GM19324 (cell line): Measurements from ENCODE around the gene CLDN9.
A peak's percentile ranks its signal among the peaks of the same experiment; 100 is the strongest.

ENCODE experiments used
- ATAC-seq: cut with Tn5 transposase; IDR thresholded peaks from one replicate; pipeline ENCODE4 v1.9.1; 2021; ENCODE audit warnings: mild to moderate bottlenecking, moderate library complexity; ENCODE audit not compliant: unreplicated experiment, low FRiP score

The CLDN9 gene, protein sequence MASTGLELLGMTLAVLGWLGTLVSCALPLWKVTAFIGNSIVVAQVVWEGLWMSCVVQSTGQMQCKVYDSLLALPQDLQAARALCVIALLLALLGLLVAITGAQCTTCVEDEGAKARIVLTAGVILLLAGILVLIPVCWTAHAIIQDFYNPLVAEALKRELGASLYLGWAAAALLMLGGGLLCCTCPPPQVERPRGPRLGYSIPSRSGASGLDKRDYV

DNA sequence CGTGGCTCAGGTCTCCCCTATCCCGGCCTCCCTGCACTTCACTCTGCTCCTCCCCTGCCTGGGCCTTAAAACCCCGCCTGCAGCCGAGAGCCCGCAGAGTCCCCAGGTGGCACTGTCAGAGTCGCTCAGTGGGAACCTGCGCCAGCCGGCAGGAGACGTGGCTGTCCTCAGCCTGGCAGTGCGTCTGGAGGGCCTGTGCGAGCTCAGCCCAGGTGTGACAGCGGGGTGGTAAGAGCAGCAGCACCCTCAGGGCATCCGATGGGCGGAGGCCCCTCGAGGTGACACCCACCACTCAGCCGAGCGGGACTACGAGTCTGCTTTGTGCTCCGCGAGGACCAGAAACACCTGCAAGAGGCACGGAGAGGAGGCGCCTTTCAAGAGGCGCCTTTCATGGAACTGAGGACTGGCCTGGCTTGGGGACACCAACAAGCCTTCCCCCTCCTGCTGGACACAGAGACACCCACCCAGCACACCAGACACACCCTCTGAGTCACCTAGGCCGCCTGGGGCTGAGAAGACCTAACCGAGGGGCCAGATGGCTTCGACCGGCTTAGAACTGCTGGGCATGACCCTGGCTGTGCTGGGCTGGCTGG is at the start of gene CLDN9:
CLDN9 (plus strand) TSS at position 96 of the 593 bp plus-strand sequence; CDS start at position 536, 440 bp downstream.
- no peak for ATAC-seq

DNA sequence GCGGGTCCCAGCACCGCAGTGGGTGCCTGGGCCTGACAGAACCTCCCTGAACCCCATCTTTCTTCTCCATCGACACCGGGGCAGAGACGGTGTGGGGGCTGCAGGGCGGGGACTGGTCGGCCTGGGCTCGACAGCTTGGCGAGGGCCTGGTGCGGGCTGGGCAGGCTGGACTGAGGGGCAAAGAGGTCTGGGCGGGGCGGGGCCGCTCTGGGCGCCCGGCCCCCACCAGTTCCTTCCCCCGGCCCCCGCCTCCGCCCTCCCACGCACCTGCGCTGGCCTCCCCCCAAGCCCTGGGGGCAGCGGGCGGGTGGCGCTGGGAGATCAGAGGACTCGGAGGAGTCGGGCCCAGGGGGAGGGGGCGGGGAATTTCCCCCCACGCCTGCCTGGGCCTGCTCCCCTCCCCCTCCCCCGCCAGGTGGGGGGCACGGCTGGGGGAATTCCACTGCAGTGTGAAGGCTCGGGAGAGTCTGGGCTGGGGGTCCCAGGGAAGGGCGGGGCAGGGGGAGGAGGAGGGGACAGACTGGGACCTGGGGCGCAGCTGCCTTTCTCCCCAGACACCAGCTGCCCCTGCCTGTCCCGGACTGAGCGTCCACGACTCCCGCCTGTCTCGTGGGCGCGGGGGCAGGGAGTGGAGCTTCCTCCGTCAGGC is 49.5 kb upstream of the CLDN9 start:
- no peak for ATAC-seq

DNA sequence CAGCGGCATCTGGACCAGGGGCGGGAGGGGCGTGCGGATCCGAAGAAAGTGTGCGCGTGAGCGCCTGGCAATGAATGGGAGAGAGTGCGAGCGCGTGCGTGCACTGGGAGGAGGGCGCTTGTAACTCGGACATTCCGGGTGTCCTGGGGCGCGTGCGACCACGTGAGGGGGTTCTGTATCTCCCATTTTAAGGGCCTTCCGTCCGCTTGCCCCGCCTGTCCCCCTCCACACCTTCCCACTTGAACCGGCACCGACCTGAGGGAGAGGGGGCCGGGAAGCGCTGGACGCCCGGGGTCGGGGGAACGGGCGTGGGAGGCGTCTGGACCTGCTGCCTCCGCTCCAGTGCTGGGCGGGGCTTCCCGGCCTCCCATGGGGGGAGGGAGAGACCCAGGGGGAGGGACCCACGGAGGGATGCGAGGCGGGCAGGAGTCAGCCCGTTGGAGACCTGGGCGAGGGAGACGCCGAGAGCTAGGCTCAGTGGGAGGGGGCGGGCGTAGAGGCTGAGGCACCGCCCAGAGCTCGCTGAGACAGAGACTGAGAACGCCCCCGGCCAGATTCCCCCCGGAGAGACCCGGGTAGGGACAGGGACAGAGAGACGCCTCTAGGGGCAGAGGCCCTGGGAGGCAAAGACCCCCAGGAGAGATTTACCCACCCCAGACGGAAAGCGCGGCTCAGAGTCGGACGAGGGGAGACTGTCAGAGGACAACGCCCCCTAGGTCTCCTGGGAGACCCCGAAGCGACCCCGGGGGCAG is 48.8 kb upstream of the CLDN9 start, which contains the start of gene KREMEN2:
KREMEN2 (plus strand) TSS at position 553 of the 752 bp plus-strand sequence. CDS start 246 bp downstream, outside the sequence.
- ATAC-seq, result no peak

DNA sequence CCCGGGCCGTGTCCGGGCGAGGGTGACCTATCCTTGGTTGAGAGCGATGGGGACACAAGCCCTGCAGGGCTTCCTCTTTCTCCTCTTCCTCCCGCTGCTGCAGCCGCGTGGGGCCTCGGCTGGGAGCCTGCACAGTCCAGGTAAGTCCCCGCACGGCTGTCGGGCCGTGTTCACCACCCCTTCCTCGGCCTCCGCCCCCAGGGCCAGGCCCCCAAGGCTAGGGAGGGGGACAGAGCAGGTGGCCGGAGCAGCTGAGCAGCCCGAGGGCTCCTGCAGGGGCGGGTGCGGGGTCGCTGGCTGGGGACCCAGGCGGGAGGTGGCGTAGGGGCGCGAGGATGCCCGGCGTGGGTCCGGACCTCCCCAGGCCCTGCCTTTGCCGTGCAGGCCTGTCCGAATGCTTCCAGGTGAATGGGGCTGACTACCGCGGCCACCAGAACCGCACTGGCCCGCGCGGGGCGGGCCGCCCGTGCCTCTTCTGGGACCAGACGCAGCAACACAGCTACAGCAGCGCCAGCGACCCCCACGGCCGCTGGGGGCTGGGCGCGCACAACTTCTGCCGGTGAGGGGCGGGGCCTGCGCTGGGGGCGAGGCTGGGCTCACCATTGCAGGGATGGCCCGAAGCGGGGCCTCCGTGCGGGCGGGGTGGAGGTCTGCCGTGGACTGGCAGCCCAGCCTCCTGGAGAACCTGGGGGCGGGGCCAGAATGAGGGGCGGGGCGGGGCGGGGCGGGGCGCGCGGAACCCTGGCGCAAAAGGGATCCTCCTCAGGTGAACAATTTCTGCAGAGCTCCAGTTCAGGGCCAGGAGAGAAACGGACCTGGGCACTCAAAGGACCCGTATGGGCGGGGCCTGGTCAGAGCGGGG is 48.0 kb upstream of the CLDN9 start:
- ATAC-seq, result no peak

DNA sequence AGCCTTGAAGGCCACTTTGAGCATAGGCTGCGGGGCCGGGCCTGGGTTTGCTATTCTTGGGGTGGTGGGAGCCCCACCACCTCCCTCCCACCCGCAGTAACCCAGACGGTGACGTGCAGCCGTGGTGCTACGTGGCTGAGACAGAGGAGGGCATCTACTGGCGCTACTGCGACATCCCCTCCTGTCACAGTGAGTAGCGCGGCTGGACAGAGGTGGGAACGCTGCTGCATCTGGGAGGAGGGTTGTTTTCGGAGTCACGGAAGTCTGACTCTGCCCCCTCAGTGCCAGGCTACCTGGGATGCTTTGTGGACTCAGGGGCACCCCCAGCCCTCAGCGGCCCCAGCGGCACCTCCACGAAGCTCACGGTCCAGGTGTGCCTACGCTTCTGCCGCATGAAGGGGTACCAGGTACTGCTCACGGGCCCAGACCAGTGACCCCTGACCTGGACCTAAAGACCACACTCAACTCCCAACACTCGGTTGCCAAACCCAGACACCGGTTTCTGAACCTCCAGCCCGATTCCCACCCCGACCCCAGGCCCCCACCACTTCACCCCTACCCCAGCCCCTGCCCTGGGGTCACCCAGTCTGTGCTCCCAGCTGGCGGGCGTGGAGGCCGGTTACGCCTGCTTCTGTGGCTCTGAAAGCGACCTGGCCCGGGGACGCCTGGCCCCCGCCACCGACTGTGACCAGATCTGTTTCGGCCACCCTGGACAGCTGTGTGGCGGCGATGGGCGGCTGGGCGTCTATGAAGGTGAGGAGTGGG is 46.5 kb upstream of the CLDN9 start:
- ATAC-seq, result no peak

DNA sequence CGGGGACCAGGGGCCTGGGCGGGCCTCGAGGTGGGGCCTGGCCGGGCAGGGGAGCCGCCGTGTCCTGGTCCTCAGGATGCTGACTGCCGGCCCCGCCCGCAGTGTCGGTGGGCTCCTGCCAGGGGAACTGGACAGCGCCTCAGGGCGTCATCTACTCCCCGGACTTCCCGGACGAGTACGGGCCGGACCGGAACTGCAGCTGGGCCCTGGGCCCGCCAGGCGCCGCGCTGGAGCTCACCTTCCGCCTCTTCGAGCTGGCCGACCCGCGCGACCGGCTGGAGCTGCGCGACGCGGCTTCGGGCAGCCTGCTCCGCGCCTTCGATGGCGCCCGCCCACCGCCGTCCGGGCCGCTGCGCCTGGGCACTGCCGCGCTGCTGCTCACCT is 45.9 kb upstream of the CLDN9 start:
- no peak for ATAC-seq

DNA sequence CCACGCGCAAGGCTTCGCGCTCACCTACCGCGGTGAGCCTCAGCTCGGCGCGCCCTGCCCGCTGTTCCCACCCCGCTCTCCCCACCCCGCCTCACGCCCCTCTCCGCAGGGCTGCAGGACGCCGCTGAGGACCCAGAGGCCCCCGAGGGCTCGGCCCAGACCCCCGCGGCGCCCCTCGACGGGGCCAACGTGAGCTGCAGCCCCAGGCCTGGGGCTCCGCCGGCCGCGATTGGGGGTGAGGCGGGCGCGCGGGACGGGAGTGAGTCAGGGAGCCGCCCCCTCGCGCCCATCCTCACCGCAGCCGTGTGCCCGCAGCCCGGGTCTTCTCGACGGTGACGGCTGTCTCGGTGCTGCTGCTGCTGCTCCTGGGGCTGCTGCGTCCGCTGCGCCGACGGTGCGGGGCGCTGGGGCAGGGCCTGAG is 45.5 kb upstream of the CLDN9 start:
- no peak for ATAC-seq

DNA sequence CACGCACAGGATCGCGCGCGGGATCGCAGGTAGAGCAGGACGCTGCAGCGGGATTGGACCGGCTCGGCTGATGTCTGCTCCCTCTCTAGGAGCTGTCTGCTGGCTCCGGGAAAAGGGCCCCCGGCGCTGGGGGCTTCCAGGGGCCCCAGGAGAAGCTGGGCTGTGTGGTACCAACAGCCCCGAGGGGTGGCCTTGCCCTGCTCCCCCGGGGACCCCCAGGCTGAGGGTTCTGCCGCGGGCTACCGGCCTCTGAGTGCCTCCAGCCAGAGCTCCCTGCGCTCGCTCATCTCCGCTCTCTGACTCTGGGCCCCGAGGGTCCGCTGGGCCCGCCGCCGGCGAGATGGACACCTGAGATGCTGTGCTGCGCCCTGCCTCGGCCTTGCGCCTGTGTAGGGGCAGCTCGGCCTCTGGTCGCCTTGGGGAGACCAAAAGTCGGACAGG is 45.0 kb upstream of the CLDN9 start:
- ATAC-seq, result no peak

DNA sequence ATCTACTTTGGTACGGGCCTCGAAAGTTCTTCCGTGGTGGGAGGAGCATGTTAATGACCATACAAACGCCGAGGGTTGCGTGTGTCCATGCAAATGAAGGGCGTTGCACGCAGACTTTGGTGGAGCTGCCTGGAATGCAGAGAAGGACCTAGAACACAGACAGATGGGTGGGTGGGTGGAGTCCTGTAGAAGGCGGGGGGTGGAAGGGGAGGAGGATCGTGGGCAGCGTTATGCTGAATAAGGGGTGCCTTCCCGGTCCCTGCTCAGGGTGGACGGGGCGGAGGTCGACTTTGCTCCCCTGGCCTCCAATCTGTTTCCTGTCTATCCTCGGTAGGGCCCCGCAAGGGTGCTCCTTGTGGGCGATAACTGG is 44.4 kb upstream of the CLDN9 start:
- ATAC-seq, result no peak

DNA sequence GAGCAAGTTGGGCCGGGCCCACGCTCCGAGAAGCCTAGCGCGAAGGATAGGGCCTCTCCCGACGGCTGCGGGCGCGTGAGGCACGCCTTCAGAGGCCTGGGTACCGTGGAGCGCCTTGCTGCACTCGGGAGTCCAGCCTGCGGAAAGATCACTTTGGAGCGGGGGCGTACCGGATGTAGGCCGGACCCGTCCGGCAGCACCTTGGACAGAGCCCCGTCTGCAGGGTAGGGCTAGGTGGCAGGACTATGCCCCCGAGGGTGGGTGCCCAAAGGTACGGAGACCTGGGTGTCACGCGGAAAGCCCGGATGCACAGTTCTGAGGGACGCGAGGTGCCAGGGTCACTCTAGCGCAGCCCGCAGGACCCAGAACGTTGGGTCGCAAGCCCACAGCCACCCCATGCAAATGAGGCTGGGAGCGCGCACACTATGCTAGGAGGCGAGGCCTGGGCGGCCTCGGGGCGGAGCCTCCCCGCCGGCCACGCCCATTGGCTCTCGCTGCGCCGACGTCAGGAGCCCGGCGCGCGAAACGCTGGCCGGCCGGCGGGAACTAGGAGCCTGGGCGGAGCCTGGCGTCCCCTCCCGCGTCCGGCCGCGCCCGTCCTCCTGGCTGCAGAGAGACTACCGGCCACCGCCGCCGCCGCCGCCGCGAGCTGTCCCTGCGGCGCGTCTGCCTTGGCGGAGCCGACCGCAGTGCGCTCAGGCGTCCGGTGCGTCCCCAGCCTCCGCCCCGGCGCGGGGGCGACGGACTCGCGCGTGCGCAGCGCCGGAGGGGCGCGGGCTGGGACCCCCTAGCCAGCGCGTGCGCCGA is 43.8 kb upstream of the CLDN9 start, which contains the start of gene PAQR4:
PAQR4 (plus strand) TSS at position 611 of the 807 bp plus-strand sequence. CDS start 327 bp downstream, outside the sequence.
- peak; percentile 75 for ATAC-seq

DNA sequence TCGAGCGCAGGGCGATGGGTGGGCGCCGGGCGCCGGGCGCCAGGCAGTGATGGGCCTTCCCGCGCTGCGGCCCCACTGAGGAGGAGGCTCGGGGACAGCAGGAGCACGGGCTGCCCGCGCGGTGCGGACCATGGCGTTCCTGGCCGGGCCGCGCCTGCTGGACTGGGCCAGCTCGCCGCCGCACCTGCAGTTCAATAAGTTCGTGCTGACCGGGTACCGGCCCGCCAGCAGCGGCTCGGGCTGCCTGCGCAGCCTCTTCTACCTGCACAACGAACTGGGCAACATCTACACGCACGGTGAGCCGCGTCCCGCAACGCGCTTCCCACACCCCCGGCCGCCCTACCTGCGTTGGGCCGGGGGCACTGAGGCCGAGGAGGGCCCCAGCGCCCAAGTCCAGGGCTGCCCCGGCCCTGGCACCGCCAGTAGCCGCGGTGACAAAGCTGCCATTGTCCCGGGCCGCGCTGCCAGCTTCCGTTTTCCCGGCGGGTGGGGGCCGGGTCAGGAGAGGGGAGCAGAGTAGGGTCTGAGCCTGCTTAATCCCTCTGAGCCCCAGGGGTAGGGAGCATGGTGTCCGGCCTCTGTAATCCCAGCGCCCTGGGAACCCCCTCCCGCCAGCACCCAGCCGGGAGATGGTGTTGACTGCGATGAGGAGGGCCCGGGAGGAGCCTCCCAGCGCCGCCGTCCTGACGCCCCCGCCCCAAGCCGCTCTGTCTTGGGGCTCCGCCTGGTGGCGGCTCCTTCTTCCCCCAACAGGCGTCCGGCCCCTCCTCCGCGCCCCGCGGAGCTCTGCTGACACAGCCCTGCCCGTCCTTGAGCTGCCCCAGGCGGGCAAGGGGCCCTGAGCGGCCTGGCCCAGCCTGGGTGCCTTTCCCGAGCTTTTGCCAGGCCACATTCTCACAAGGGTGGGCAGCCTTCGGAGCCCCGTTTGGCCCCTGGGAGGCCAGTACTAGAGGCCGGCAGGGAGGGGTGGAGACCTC is 42.9 kb upstream of the CLDN9 start:
- peak; percentile 33 for ATAC-seq

DNA sequence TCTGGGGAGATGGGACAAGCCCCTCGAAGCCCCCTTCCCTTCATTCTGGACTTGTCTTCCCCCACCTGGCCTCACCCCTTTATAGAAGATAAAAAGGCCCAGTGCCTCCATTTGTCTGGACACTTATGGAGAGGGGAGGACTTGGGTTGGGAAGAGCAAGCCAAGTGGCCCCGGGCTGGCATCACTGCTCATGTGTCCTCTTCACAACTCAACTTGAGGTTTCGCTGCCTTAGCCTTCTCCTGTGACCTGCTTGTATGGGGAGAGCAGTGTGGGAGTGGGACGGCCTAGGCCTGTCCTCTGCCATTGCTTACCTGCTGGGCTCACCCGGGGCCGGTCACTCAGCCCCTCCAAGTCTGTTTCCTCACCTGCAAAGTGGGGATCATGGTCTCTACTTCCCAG is 42.2 kb upstream of the CLDN9 start:
- ATAC-seq, result no peak

DNA sequence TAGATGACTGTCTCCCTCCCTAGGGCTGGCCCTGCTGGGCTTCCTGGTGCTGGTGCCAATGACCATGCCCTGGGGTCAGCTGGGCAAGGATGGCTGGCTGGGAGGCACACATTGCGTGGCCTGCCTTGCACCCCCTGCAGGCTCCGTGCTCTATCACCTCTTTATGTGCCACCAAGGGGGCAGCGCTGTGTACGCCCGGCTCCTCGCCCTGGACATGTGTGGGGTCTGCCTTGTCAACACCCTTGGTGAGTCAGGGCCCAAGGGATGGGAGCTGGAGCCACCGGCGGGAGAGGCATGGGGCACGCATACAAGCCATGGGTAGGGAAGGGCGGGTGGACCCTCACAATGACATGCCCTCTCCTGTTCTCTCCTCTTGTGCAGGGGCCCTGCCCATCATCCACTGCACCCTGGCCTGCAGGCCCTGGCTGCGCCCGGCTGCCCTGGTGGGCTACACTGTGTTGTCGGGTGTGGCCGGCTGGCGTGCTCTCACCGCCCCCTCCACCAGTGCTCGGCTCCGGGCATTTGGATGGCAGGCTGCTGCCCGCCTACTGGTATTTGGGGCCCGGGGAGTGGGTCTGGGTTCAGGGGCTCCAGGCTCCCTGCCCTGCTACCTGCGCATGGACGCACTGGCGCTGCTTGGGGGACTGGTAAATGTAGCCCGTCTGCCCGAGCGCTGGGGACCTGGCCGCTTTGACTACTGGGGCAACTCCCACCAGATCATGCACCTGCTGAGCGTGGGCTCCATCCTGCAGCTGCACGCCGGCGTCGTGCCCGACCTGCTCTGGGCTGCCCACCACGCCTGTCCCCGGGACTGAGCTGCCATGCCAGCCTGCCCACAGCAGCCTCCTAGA is 41.4 kb upstream of the CLDN9 start:
- ATAC-seq, result no peak

DNA sequence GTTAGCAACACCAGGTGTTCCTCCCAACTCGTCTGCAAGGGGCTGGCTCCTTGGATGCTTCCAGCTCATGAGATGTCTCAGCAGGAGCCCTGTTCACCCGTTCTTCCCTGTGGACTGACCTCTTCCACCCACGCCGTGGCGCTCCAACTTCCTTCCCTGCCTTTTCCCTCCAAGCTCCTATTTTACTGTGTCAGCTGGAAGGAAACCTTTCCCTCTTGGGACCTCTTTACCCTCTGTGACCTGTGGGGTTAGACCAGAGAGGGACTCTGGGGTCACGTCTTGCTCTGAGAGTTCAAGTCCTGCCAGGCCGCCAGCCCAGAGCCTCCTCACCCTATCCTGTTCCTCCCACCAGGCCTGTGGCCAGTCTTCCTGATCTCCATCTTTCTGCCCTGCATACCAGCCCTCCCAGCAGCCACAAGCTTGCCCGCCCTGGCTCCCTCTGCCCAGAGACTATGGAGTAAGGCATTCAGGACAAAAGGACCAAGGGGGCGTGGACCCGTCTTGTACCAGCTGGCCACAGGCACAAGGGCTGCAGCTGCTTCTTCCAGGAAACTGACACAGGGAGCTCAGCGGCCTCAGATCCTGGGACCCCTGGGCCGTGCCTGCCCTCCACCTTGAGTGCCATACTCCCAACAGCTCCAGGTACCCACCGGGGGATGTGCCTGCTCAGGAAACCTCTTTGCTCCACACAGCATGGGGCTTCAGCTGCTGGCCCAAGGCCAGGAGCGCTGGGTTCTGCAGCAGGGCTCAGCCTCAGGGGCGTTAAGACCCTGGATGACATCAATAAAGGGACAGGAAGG is 40.5 kb upstream of the CLDN9 start:
- no peak for ATAC-seq

DNA sequence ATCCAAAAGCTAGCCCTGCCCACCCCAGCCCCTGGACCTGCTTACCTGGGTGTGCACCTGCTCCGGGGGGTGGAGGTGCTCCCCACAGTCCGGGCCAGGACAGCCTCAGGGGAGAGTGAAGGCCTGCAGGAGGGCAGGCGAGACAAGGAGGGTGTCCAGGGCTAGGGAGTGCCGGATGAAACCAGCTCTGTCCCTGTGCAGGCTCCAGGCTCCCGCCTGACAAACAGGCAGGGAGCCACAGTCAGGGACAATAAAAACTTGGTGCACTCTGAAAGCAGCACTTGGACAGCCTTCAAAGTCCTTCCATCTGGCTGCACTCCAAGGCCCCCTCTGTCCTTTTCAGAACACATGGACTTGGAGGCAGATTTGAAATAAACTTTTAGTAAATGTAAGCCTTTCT is 39.6 kb upstream of the CLDN9 start:
- ATAC-seq, result no peak
